Stimulated activated naive CD4-positive, alpha-beta T cell treated with Interleukin-2 at 50 U/mL for 16 hours (primary cell): ENCODE measurements around the gene ZFAND2A.
"Not testable (repeated sequence)": the region's sequence is repeated elsewhere in the genome, so short reads cannot be mapped to it uniquely, and the experiment has no call there.

ENCODE experiments used
- DNase-seq: peaks from one replicate; lab custom pipeline; 2025; lab: John Stamatoyannopoulos, UW

Gene ZFAND2A

DNA sequence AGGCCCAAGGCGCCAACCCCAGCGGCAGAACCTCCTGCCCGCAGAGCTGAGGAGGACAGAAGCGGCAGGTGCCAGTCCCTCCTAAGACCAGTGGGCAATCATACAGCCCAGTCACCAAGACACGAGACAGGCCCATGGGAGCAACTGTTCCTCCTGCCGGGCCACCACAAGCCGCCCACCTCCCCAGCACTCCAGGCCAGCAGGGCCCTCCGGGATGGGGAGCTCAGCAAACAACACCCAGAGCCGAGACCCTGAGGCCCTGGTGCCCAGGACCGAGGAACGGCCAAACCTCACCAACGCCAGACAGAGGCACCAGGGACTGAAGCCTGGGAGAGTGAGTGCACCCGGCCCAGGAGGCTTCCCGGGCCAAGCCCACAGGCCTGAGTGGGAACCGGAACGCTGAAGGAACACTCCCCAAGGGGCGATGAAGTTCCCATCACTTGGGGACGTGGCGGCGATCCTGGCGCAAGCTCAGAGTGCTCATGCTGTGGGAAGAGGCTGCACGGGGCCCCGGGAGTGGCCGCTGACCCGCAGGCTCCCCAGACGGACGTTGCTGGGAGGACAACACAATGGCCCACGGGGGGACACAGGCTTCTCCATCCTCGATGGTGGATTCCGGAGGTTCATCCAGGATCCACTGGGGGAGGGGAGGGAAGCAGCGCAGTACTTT, 37.0 kb downstream of the ZFAND2A start:
- no peak for DNase-seq

DNA sequence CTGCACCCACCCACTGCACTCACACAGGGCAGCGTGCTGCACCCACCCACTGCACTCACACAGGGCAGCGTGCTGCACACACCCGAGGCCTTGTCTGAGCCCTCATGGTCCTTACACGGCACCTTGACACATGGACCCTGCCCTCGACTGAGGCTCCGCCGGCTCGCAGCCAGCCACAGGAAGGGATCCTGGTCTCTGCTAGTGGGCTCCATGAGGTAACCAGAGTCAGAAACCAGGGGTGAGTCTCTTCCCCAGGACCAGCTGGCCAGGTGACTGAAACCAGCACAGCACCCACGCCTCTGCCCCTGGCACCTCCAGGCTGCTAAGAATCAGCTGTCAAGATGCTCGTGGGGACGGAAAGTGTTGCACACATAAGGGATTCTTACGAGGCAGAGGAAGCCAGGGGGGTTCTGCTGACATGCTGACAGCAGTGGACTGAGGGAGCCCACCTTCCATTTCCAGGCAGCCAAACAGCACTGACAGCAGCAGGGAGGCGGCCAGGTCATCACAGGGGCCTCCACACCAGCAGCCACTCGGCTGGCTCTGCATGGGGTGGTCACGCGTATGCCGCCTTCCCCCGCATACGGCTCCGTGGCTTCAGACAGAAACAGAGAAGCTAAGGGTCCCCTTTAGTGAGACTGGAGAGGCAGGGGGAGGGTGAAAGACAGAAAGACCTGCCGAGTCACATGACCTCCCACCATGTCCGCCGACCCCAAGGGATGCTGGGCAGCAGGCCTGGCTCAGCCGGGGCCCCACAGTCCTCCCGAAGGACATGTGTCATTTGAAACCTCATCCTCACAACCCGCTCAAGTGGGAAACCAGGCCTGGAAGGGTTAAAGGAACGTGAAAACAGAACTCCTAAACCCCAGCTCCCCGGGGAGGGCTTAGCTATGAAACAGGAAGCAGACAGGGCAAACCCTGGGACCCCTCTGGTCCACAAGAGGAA, 37.8 kb downstream of the ZFAND2A start:
- DNase-seq = no peak

DNA sequence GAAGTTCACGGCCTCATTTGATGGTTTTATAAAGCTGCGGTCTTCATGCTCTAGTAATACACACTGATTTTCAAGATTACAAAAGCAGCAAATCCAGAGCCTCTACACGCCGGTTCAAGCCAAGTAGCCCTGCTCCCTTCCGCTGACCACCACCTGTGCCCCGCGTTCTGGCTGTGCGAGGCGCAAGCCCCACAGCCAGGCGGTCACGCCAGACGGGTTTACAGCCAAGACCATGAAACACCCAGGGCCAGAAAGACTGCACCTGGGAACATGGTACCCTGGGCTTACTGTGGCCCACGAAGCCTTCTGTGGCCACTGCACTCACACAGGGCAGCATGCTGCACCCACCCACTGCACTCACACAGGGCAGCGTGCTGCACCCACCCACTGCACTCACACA, 38.5 kb downstream of the ZFAND2A start:
- no peak for DNase-seq

DNA sequence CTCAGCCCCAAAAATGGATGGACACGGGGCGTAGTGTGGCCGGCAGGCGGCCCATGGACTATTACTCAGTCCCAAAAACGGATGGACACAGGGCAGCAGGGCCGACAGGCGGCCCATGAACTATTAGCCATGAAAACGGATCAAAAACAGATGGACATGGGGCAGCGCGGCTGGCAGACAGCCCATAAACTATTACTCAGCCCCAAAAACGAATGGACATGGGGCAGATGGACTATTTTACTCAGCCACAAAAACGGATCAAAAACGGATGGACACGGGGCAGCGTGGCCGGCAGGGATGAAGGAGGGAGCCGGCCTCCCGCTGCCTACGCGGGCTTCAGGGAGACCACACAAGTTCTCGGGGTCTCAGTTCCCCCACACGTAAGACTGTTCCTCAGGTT, 39.2 kb downstream of the ZFAND2A start:
- DNase-seq = no peak

DNA sequence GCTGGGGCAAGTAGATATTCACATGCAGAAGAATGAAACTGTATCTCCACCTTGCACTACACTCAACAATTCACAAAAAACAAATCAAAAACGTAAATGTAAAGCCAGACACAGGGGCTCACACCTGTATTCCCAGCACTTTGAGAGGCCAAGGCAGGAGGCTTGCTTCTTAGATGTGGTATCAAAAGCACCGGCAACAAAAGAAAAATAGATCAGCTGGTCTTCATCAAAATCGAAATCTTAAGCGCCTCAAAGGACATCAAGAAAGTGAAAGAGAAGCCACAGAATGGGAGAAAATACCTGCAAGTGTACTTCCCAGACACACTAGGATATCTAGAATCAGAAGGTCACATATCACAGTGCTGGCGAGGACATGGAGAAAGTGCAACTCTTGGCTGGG, 40.8 kb downstream of the ZFAND2A start:
- no peak for DNase-seq

DNA sequence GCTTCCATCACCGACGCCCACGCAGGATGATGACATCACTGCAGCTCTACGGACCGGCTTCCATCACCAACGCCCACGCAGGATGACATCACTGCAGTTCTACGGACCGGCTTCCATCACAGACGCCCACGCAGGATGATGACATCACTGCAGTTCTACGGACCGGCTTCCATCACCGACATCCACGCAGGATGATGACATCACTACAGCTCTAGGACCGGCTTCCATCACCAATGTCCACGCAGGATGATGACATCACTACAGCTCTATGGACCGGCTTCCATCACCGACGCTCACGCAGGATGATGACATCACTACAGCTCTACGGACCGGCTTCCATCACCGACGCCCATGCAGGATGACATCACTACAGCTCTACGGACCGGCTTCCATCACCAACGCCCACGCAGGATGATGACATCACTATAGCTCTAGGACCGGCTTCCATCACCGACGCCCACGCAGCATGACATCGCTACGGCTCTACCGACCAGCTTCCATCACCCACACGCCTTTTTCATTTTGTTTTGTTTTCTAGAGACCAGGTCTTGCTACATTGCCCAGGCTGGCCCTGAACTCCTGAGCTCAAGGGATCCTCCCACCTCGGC, 42.6 kb downstream of the ZFAND2A start:
- no peak for DNase-seq

DNA sequence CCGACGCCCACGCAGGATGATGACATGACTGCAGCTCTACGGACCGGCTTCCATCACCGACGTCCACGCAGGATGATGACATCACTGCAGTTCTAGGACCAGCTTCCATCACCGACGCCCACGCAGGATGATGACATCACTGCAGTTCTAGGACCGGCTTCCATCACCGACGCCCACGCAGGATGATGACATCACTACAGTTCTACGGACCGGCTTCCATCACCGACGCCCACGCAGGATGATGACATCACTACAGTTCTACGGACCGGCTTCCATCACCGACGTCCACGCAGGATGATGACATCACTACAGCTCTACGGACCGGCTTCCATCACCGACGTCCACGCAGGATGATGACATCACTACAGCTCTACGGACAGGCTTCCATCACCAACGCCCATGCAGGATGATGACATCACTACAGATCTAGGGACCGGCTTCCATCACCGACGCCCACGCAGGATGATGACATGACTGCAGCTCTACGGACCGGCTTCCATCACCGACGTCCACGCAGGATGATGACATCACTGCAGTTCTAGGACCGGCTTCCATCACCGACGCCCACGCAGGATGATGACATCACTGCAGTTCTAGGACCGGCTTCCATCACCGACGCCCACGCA, 43.5 kb downstream of the ZFAND2A start:
- not testable (repeated sequence) for DNase-seq

DNA sequence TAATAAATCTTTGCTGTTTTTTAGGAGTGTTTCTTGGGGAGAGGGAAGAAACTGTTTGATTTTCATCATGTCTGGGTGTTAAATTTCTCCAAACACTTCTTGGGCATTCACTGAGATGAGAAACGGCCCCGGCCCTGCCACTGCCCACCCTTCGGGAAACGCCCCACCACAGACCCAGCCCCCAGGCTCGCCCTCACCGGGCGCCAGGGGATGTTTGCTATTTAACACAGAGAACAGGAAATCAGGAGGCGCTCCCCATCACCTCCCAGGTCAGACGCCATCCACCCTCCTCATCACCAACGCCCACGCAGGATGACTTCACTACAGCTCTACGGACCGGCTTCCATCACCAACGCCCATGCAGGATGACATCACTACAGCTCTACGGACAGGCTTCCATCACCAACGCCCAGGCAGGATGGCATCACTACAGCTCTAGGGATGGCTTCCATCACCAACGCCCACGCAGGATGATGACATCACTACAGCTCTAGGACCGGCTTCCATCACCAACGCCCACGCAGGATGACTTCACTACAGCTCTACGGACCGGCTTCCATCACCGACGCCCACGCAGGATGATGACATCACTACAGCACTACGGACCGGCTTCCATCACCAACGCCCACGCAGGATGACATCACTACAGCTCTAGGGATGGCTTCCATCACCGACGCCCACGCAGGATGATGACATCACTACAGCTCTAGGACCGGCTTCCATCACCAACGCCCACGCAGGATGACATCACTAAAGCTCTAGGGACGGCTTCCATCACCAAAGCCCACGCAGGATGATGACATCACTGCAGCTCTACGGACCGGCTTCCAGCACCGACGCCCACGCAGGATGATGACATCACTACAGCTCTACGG, 44.6 kb downstream of the ZFAND2A start:
- DNase-seq = not testable (repeated sequence)

DNA sequence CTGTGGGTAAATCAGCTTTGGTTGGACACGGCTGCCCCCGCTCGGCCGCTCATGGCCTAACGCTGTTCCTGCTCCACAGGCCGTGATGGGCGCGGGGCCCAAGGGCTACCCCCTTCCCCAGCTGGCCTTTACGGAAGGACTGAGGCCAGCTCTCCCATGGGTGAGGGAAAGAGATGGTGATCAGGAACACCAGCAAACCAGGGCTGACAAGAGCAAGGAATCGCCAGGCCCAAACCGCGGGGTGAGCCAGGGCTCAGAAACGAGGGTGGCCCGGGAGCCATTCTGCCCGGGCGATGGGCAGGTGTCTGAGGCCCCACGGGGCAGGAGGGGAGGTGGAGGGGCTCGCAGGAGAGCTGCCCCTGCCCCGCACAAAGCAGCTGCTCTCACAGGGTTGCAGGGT, 45.5 kb downstream of the ZFAND2A start:
- DNase-seq = no peak

DNA sequence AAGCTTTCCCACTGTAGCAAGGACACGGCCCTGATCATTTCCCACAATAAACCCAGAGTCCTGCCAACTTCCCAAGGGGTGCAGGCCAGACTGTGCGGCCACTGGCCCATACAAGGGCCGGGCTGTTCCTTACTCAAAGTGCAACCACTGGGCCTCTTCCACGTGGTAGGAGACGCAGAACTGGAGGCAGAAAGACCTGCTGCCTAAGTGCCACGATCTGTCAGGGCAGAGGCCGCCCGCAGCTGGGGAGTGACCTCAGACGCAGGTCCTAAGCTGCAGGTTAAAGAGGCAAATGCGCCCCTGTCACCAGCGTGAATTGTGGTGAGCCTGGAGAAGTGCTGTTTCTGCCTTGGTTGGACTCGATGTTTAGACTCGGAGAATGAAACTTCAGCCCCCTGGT, 45.9 kb downstream of the ZFAND2A start:
- no peak for DNase-seq

DNA sequence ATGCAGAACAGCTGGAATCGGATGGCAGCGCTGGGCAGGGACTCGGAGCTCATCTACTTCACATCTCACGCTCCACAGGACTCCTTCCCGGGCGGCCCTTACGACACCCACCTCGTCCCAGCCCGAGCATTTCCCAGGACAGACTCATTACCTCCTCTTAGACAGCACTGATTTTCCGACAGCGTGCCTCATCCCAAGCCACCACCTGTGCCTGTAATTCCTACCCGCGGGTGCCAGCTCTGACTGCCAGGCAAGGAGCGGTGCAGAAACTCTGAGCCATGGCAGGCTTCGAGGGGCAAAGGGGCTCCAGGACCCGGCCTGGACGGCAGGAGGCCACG, 46.5 kb downstream of the ZFAND2A start:
- DNase-seq = no peak

DNA sequence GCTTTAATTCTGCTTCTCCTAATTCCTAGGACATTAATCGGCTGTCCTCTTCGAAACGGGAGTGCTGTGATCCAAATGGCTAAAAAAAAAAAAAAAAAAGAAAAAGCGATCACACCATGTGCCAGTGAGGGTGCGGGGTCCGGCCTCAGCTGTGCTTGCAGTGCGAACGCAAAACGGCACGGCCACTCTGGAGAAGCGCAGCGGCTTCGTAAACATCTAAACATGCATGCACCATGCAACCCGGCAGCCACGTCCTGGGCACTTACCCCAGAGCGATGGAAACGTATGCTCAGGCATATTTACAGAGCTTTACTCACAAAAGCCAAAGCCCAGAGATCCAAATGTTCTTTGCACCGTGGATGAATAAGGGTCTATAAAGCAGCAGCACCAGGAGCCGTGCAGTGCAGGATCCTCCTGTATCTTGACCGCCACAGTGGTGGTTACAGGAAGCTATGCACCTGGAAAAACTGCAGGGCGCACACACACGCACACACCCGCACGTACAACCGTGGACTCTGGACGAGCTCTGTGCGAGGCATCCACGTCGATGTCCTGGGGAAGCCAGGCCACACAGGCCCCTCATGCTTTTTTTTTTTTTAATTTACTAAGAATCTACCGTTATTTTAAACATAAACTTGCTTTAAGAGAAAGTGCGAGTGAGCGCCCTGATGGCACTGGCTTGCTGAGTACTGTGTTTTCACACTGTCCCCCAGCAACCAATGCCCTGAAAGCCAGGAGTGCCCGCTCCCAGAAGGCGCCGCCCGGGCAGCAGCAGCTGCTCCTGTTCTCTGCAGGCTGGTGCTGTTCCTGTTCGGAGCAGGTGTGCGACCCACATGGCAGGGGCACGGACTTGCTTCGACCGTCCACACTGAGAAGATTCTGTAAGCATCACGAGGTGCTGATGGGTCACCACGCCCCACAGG, 47.1 kb downstream of the ZFAND2A start:
- DNase-seq = no peak

DNA sequence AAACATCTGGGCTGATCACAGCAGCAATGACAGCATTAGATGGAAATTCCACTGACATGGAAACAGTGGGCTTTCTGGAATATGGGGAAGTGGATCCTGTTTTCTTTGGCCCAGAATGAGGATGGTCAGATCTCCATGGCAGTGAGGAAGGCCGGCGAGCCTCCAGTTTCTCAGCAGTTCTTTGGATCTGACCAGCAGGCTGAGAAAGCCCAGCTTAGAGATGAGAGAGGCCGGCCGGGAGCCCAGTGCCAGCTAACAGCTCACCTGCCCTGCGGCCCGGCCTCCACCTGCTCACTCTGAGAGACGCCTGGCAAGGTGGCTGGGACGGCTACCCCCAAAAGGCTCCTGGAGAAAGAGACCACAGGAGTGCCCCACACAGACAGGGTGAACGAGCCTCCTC, 47.9 kb downstream of the ZFAND2A start:
- DNase-seq = no peak

DNA sequence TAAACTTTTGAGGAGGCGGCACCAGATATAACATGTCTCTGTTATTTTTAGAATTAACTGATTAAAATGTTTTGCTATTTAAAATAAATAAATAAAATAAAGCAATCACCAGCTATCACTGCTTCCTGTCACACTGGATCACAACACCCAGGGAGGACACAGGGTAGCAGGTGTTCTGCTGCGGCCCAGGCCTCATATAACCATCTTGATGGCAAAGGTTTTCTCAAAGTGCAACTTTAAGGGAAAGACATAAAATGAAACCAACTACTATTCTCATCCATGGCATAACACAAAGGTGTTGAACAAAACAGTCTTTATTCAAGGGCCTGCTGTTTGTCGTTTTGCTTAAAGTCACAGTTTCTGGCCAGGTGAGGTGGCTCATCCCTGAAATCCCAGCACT, 48.8 kb downstream of the ZFAND2A start:
- DNase-seq = no peak

DNA sequence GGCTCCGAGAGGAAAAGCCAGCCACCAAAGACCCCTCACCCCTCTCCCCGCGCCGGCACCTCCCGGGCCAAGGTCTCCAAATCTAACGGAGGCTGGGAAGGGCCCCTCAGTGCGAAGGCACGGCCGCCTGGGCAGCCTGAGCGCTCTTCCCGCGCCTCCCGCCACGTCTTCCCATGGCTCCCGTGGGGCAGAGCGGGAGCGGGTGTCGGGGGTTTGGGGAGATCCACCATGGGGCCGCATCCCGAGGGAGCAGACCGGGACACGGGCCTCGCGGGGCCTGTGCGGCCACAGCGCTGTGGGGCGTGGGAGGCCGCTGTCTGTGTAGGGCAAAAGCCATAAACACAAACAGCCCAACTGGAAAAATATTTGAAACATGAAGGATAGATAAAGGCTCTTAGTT, 49.6 kb downstream of the ZFAND2A start:
- DNase-seq = no peak

DNA sequence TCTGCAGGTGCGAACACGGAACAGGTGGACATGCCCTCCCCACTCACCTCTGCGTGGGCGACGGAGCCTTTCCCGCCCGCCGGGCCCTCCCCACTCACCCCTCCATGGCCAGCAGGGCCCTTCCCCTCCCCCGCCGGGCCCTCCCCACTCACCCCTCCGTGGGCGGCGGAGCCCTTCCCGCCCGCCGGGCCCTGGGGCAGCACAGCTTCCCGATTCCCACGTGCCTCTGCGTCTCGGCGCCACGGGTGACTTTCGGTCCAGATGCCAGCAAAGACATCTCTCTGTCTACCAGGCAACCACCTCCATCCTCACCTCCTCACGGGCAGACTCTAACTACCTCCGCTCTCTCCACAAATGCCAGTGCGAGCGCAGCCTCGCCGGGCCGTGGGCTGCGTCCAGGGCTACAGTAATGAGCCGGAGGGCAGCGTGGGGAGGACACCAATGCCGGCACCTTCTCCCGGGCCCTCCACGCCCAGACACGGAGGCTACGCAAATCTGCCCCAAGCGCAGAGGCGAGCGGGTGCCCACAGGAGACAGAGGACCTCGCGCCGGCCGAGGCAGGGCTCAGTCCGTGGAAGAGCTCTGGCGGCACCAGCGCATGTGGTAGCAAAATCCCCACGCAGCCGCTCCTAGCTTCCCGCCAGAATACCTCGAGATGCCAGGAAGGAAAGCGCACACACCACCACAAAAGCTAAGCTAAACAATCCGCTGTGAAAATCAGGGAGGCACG, 50.2 kb downstream of the ZFAND2A start:
- no peak for DNase-seq

DNA sequence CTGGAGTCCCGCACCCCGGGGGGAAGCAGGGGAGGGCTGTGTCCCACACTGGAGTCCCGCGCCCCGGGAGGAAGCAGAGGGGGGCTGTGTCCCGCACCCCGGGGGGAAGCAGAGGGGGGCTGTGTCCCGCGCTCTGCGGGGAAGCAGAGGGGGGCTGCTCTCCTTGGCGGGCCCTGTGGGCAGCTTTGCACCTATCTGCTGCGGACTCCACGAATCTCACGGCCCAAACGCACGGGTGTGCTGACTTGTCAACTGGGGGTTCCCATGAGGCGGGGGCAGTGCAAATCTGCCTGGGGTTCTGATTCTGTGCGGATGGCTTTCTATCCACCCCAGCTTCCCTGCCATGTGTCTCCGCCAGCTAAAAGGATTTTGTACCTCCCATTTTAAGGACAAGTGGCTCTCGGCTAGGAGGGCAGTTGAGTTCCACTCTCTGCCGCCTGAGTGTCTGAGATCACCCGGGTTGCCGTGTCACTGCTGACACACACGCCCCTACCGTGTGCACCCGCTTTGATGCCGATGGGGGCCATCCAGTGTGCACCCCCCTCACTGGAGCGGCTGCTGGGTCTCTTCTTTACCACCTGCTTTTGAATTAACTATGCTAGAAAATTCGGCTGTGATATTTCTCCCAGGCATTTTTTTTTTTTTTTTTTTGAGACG, 51.6 kb downstream of the ZFAND2A start:
- DNase-seq = no peak

DNA sequence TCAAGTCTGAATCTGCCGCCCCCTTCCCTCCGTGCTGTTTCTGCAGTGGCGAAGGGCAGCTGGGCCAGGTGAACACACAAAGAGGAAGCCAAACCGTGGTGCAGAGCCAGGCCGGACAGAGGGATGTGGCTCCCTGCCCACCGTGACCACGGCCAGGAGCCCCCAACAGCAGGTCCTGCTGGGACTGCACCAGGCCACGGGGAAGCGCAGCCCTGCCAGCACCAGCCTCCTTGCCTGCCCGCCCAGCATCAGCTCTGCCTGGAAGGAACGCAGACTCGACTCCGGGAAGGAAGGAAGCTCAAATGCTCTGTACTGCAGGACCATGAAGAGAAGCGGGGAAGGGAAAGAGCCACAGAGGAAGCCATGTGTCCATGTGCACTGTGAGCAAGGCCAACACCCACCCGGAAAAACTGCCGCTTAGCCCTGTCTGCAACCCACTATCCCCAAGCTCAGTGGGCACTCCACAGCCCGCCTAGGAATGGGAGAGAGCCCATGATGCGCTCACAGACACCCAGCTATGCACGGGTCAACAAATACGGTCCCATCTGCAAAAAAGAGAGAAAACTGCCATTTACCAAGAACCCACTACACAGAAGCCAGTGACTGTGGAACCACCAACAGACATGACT, 53.1 kb downstream of the ZFAND2A start:
- no peak for DNase-seq
